Stimulated activated CD8-positive, alpha-beta memory T cell treated with anti-CD3 and anti-CD28 coated beads, Interleukin-12 subunit alpha, Interleukin-12 subunit beta, amount 100 ng/mL, for 24 hours (primary cell): ENCODE results near the gene BCAS4.
"Not testable (repeated sequence)": the region's sequence is repeated elsewhere in the genome, so short reads cannot be mapped to it uniquely, and the experiment has no call there.

ENCODE experiments used
- DNase-seq: peaks from one replicate; pipeline ENCODE4 v3.0.0-alpha.2; 2020; ENCODE audit errors: extremely low read depth

Gene BCAS4

DNA sequence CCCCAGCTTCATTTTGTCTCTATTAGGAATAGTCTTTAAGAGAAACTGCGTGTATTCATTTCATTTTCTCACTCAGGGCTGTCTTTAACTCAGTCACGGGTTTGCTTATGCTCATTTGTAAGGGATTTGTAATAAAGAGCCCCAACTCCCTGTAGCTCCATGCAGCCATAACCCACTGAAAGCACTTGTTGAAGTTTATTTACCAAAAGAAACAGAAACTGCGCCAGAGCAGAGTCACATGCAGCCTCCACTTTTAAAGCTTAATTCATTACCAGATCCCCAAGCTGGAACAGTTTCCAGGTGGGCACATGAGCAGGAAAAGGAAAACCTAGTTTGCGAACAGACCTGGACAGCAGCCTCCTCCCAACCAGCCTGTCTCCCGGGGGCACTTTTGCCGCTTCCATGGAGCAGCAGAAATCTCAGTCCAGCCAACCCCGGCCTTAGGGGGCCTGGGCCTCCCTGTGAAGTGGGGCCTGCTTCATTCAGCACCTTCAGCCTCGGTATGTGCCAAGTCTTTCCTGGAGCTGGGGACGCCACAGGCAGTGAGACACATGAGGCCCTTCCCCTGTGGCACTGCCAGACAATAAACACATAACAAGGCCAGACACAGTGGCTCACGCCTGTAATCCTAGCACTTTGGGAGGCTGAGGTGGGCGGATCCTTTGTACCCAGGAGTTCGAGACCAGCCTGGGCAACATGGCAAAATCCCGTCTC is 4.5 kb downstream of the BCAS4 start:
- no peak for DNase-seq

DNA sequence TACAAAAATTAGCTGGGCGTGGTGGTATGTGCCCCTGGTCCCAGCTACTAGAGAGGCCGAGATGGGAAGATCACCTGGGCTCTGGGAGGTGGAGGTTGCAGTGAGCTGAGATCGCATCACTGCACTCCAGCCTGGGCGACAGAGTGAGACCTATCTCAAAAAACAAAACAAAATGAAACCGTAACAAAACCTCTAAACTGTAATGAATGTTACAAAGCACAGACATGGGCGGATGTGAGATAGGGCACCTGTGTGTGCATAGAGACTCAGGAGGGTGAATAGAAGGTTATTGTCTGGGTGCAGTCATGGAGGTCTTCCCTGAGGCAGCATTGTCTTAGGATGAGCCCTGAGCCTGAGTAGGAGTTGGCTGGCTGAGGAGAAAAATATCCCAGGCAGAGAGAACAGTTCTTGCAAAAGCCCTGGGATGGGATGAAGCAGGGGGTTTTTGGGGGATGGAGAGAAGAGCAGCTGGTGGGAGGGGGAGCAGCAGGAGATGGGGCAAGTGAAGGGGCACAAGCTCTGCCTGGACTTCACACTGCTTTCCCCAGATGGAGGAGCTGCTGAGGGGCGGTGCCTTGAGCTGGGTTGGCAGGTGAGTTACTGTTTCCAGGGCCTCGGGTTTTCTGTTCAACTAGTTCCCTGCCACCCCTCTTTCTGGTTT is 5.2 kb downstream of the BCAS4 start:
- DNase-seq: no peak

DNA sequence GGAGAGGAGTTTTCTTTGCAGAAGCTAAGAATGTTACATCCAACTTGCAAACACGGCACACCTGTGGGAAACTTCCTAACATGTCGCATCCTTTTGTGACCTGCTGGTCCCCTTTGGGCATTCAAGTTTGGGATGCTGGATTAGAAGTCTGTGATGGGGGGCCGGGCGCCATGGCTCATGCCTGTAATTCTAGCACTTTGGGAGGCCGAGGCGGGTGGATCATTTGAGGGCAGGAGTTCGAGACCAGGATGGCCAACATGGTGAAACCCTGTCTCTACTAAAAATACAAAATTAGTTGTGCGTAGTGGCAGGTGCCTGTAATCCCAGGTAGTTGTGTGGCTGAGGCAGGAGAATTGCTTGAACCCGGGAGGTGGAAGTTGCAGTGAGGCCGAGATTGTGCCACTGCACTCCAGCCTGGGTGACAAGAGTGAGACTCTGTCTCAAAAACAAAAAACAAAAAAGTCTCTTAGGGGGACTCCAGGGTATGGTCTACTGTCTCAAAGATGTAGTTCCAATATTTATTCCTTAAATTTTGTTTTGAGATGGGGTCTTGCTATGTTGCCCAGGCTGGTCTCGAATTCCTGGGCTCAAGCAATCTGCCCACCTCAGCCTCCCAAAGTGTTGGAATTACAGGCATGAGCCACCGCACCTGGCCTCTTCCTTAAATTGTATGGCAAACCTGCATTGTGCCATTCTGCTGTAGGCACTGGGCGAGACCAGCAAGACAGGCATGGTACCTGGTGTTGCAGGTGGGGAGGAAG is 6.3 kb downstream of the BCAS4 start:
- DNase-seq: not testable (repeated sequence)

DNA sequence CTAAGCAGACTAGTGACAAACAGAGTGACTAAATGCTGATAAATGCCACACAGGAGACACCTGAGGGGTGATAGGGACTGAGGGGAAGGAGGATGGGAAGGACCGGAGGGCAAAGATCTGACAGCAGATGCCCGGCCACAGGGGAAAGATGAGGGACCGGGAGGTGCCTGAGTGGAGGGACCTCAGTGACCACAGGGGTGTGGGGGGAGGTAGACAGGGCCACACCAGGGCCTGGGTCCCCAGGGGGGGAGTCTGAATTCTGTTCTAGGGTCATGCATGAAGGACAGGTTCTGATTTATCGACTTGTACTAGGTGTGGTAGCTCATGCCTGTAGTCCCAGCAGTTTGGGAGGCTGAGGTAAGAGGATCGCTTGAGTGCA is 6.9 kb downstream of the BCAS4 start:
- no peak for DNase-seq

DNA sequence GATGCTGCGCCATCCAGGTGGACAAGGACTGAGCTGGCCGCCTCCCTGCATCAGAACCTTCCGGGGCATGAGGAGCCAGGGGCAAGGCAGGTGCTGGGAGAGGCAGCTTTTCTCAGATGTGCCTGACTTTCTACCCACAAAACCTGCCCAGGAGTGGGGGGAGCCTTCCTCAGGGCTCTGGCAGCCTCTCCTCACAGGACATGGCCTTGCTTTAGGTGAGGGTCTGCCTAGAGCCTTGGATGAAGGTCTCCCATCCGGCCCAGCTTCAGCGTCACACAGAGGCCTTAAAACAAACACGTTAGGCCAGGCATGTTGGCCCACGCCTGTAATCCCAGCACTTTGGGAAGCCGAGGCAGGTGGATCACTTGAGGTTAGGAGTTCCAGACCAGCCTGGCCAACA is 7.4 kb downstream of the BCAS4 start:
- DNase-seq: no peak

DNA sequence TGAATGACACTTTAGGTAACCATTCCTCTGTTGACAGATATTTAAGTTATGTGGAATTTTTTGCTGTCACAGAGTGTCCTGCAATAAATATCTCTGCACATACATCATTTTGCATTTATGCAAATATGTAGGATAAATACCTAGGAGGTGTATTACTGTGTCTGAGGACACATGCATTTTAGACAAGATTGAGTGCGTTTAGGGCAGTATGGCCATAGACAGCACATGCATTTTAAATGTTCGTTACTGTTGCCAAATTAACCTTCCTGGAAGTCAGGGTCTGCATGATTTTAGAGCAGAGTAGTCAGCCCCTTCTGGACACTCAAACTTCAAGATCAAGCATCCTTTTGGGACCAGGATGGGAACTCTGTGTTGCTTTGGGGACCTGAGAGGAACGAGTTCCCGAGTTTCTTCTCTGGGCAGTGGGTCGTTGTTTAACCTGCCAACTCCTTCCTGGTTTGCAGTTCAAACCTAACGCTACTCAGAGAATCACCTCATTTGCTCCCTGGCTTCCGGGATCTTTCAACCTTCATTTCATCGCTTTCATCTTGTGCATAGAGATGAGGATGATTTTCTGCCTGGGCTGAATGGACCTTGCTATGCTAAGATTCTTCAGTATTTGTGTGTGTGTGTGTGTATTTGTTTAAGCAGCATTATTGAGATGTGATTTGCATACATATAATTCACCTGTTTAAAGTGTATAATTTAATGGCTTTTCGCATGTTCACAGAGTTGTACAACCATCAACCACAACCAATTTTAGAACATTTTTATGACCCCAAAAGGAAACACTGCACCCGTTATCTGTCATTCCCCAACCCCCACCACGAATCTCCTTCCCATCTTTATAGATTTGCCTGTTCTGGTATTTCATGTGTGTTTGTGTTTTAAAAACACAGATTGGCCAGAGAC is 9.8 kb downstream of the BCAS4 start:
- DNase-seq: no peak

DNA sequence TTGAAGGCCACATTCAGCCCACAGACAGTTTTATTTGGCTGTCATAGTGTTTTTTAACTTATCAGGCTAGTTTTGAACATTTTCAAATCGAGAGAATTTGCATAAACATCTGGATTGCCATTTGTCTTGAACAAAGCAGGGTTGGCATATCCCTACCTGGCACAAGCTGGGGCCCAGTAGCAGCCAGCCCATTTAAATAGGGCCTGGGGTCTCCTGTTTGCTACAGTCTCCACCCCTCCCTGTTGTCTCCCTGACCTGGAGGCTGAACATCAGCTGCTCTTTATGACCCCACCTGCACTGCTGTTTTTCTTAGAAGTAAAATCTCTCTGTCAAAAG is 10.5 kb downstream of the BCAS4 start:
- no peak for DNase-seq

DNA sequence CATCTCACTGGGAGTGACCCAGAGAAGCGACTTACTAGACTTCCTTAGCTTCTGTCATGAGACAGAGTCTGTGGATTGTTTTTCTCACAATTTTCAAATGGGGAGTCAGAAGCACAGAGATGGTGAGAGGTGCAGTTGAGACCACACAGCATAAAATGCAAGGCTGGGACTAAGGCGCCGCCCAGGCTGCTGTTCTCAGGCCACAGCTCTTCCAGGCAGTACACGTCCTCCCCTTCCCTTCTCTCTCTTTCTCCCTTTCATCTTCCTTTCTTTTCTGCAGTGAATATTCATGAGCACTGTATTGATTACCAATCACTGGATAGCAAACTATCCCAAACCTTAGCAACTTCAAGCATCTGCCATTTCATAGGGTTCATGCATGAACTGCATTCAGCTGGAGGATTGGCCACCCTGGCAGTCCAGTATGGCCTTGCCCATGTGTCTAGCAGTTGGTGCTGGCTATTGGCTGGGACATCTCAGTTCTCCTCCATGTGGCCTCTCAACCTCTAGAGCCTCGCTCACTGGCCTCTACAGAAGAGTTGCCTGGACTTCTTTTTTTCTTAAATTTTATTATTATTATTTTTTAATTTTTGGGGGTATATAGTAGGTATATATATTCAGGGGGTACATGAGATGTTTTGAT is 11.4 kb downstream of the BCAS4 start:
- DNase-seq: no peak

DNA sequence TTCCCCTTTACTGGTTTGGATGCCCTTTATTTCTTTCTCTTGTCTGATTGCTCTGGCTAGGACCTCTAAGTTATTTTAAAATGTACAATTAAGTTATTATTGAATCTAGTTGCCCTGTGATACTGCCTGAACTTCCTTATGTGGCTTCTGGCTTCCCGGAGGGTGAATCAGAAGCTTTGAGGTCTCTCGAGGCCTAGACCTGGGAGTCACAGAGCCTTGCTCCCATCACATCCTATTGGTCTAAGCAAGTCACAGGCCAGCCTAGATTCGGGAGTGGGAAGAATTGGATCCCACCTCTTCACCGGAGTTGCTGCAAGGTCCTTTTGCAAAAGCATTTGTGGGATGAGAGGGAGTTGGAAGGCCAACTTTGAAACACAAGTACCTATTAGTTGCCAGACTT is 15.2 kb downstream of the BCAS4 start:
- no peak for DNase-seq

DNA sequence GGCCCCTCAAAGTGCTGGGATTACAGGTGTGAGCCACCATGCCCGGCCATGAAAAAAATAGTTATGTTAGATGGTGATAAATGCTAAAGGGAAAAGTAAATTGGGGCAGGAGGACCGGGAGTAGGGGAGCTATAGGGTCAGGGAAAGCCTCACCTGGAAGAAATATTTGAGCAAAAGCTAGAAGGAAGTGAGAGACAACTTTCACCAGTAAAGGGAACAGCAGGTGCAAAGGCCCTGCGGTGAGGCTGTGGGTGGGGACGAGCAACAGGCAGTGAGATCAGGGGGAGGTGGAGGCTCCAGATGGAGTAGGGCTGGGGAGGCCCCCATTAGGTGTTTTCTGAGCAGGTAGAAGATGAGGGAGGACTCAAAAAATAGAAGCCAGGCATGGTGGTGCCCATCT is 16.0 kb downstream of the BCAS4 start:
- no peak for DNase-seq

DNA sequence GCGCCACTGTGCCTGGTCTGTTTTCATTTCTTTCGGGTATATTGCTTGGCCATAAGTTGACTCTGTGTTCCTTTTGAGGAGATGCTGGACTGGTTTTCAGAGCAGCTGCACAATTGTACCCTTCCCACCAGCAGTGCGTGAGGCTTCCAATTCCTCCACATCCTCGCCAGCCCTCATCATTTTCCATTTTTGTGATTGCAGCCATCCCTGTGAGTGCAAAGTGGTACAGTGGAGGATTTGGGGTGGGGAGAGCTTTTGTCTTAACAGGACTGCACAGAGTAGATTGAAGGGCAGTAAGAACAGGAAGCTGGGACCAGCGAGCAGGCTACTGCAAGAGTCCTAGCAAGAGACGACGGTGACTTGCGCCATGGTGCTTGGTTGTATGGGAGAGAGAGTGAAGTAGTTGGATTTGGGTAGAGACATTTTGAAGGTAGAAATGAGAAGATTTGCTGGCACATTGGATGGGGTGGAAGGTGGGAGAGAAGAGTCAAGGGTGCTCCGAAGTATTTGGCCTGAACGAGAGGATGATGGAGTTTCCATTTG is 18.3 kb downstream of the BCAS4 start:
- no peak for DNase-seq

DNA sequence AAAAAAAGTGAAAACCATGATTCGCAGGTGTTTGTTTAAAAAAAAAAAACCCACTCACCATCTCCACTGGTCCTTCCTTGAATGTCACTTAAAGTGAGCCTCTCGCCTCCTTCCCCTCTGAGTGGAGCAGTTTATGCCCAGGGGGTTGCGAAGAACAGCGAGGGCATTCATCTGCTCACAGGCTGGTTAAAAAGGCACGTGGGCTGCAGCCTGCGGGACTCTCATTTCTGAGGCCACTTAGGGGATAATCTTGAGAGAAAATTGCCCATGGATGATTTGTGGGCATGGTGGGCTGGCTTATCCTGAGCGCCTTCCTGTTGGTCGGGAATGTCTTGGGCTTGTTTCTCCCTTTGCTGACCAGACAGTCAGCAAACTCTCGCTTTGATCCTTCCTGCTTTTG is 18.9 kb downstream of the BCAS4 start:
- no peak for DNase-seq

DNA sequence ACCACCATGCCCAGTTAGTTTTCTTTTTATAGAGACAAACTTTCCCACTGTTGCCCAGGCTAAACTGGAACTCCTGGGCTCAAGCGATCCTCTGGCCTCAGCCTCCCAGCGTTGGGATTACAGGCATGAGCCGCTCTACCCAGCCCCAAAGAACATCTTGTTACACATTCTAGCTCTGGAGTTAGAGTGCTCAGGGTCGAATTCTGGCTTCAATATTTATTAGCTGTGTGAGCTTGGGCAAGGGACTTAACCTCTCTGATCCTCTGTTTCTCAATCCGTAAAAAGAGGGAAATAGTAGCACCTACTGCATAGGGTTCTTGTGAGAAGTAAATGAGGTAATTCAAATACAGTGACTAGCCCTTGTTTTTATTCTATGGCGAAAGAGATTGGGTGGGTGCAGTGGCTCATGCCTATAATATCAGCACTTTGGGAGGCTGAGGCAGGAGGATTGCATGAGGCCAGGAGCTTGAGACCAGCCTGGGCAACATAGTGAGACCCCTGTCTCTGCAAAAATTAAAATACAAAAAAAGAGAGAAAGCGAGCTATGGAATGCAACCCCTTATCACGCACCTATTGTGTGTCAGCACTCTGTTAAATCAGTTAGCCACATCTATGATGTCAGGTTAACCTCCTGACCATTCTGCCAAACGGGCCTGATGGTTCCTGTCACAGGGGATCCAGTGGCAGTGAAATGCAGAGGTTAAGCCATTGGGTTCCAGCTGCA is 19.7 kb downstream of the BCAS4 start:
- DNase-seq: no peak

DNA sequence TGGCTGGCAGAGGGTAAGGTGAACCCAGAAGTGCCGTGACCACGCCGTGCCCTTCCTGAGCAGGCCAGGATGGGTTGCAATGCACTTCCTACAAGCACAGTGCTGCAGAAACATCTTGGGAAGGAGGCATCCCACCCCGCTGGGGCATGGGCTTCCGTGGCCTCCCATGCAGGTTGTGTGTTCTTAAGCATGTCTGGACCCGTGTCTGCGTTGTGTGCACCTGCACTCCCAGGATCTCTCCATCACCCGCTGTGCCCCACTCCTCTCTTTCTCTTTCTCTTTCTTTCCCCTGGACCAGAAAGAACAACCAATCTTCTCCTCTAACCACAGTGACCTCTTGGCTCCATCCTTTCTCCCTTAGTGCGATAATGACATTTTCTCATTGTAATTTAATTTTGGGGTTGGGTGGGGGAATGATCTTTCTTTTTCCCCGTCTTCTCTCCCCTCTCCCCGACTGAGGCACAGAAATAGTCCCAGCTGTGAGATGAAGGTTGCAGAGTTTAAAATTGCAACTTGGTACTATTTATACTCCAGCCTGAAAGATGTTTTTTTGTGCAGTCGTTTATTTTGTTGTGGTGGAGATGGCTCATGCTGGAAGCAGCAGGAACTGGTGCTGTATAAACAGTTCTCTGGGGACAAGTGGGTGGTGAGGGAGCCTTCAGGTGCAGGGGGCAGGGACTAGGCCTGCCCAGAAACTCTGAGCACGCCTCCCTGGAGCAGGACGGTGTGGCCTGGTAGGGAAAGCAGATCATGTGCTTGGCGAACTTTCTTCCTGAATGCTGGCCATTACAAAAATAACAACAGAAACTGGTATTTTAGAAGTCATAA is 20.5 kb downstream of the BCAS4 start:
- DNase-seq: no peak

DNA sequence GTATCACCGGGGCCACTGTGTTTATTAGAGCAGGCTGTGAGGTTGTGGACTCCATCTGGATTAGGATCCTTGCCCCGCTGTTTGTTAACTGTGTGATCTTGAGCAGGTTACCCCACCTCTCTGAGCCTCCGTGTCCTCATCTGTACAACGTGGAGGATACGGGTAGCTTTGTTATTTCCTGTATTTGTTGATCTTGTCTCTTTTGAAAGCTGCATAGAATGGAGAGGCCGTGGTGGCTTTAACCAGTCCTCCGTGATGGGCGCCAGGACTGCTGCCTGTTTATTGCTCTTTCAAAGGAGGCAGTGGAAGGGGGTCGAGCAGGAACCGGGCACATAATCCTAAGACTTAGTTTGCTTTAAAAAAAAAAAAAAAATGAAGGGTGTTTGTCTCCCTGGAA is 22.9 kb downstream of the BCAS4 start:
- no peak for DNase-seq

DNA sequence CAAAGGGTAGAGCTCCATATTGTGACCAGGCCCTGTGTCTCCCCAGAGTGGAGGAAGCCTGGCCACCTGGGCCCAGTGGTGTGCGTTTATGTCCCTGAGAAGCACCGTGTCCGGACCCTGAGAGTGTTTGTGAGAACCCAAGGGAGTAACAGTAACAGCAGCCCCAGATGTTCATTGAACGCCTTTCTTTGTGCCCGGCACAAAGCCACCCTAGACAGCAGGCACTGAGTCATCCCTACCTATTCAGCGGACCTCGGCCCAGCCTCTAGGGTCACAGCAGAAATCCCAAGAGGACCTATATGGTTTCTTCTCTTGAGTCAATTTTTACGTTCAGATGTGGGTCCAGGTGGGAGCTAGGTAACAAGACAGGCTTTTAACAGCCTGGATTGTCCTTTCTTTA is 24.5 kb downstream of the BCAS4 start:
- DNase-seq: no peak

DNA sequence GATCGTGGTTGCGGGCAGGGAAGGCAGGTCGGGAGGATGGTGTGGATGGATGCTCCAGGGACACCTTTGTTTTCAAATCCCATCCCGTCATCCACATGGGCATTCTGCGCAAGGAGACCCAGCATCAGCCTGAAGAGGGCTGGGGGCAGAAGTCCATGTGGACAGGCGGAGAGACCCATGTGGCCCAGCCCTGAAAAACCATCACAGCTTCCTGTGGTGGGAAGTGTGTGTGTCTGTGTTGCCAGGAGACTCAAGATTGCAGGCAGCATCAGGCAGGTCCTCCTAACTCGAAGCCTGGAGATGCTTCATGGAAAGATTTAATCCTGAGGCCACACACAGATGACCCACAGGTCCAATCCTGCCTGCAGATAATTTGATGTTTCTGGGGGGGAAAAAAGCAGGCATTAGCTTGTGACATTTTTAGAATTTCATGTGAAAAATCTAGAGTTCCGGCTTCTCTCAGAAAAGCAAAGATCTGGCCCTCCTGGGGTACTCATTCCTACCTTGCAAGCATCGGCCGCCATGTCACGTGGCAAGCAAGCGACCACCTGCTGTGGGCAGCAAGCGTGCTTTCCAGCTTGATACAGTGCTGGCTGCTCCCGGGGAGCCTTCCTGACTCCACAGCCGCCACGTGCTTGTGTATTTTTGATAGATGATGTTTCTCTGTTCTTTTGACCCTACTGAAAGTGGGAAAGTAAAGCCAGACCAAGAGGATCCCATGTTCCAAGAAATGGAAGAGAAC is 25.8 kb downstream of the BCAS4 start:
- no peak for DNase-seq

DNA sequence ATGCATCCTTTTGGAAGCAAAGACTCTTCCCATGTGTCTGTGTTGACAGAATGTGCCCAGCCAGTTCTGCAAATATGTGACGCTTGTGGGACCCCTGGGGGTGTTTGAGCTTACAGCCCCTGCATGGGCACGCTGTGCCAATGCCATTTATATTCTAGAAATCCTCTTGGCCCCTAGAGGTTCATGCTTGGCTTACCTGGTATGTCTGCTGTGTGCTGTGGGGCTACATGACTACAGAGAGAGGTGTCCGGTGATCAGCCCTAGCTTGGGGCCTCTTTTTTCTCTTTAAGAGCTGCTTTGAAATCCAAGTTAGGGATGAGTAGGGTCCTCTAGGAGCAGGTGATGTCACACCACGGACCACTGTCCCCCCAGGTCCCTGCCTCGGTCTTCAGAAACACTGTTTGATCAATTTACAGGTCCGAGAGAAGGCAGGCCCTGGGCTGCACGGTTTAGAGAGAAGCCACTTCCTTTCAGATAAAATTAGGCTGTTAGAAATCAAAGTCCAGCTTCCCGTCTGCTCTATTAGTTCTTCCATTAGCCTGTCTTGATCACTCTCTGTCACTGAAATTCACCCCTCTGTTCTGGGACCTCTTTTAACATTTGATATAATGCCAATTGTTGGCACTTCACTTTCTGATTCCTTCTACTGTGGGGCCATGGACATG is 26.5 kb downstream of the BCAS4 start:
- no peak for DNase-seq

DNA sequence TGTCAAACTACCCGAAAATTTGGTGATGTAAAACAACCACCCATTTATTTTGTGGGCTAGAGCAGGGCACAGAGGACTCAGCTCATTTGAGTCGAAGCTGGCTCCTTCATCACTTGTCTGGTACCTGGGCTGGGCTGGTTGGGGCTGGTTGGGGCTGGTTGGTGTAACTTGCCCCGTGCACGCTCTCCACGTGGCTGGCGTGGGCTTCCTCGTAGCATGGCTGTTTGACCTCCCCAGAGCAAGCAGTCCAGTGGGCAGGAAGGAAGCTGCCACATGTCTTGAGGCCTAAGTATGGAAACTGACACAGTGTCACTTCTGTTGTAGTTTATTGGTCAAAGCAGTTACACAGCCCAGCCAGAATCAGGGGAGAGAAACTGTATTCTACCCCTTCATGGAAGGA is 27.1 kb downstream of the BCAS4 start:
- no peak for DNase-seq
